OCI-LY7 (cell line): ENCODE results near the gene GPR15. TPM values are rescaled to one million over a fixed set of nuclear protein-coding genes. Genes with fewer than 3 reads are reported as not detected.

ENCODE experiments used
- BruUV-seq: library from RNA; stranded (reverse); fragments of 400-500 nt; replicated peaks from 2 replicates; lab custom pipeline; 2021; lab: Mats Ljungman, UMichigan
- CTCF ChIA-PET: fragments of 300-600 bp; sonication (Branson Sonifier 250); formaldehyde crosslinking; loops from one replicate; lab custom pipeline; 2022; ENCODE audit warnings: antibody characterized with exemption; ENCODE audit not compliant: unreplicated experiment; lab: Charles Lee
- POLR2A ChIA-PET: fragments of 300-600 bp; sonication (Branson Sonifier 250); formaldehyde crosslinking; loops from one replicate; lab custom pipeline; 2022; ENCODE audit warnings: antibody characterized with exemption; lab: Charles Lee
- DNase-seq: peaks from one replicate; pipeline ENCODE4 v3.0.0-alpha.2; 2015; ENCODE audit warnings: low spot score
- H2AFZ ChIP-seq: fragments of 200-600 bp; sonication (generic), shearing (Covaris generic); 2 replicates; pipeline ENCODE4 v1.6.1; 2014; ENCODE audit warnings: mild to moderate bottlenecking, antibody characterized with exemption, low read length, moderate library complexity
- H3K27ac ChIP-seq: fragments of 200-600 bp; sonication (generic); 2 replicates; pipeline ENCODE4 v1.5.1; 2014; ENCODE audit warnings: mixed run types, low read depth, mild to moderate bottlenecking, moderate library complexity, low read length, inconsistent platforms; ENCODE audit not compliant: poor library complexity, severe bottlenecking
- H3K36me3 ChIP-seq: fragments of 200-600 bp; sonication (generic); 2 replicates; pipeline ENCODE4 v1.6.1; 2014; ENCODE audit warnings: mild to moderate bottlenecking, antibody characterized with exemption, low read length, moderate library complexity, mixed read lengths; ENCODE audit not compliant: insufficient read depth
- H3K4me1 ChIP-seq: fragments of 200-600 bp; sonication (generic); 2 replicates; pipeline ENCODE4 v1.5.1; 2014; ENCODE audit warnings: mild to moderate bottlenecking, low read length; ENCODE audit not compliant: insufficient read depth, poor library complexity, severe bottlenecking
- H3K4me2 ChIP-seq: fragments of 200-600 bp; sonication (generic); 2 replicates; pipeline ENCODE4 v1.6.1; 2014; ENCODE audit warnings: mild to moderate bottlenecking, low read length
- H3K4me3 ChIP-seq: fragments of 200-600 bp; sonication (generic); 2 replicates; pipeline ENCODE4 v1.5.1; 2014; ENCODE audit warnings: mild to moderate bottlenecking, low read depth, low read length; ENCODE audit not compliant: poor library complexity, severe bottlenecking
- H3K79me2 ChIP-seq: fragments of 200-600 bp; sonication (generic); 2 replicates; pipeline ENCODE4 v1.6.1; 2016; ENCODE audit warnings: low read depth, mild to moderate bottlenecking, low read length, moderate library complexity, mixed read lengths; ENCODE audit not compliant: insufficient read depth
- H3K9me2 ChIP-seq: fragments of 200-600 bp; sonication (generic); 2 replicates; pipeline ENCODE4 v1.6.1; 2016; ENCODE audit warnings: mild to moderate bottlenecking, low read length, mixed read lengths; ENCODE audit not compliant: insufficient read depth
- H3K9me3 ChIP-seq: fragments of 200-600 bp; sonication (generic); 2 replicates; pipeline ENCODE4 v1.6.1; 2014; ENCODE audit warnings: mild to moderate bottlenecking, mixed run types, low read length, mixed read lengths
- H4K20me1 ChIP-seq: fragments of 200-600 bp; sonication (generic); 2 replicates; pipeline ENCODE4 v1.6.1; 2014; ENCODE audit warnings: mild to moderate bottlenecking, antibody characterized with exemption, low read length, moderate library complexity, mixed read lengths; ENCODE audit not compliant: insufficient read depth
- EZH2phosphoT487 ChIP-seq: fragments of 200-600 bp; sonication (generic); IDR thresholded peaks from 2 replicates; pipeline ENCODE4 v1.6.1; 2018; ENCODE audit warnings: low read depth, borderline replicate concordance, mild to moderate bottlenecking, mixed run types, antibody characterized with exemption, low read length, moderate library complexity, mixed read lengths
- intact Hi-C: fragments of 100-400 bp; cut with micrococcal nuclease; formaldehyde crosslinking; loops from one replicate; pipeline ENCODE4 v1.10.0; 2022; ENCODE audit not compliant: unreplicated experiment
- total RNA-seq, 2 experiments: library from RNA; depleted of rRNA in 1 of 2; stranded (reverse); fragments of >200 nt in 1 of 2; shearing (Covaris generic) in 1 of 2; gene quantifications; 2 replicates each; pipeline ENCODE4 v1.2.3, GENCODE V29; 2014 to 2022
- TF ChIP-seq, protein P1 (sequence below): fragments of 200-600 bp; sonication (generic); conservative IDR thresholded peaks from 2 replicates; pipeline ENCODE4 v1.5.1; 2014; ENCODE audit warnings: mild to moderate bottlenecking, antibody characterized with exemption, low read length, moderate library complexity, mixed read lengths

The GPR15 gene
- total RNA-seq, 2 experiments from 2014 or later: 29.8 to 32.0 TPM

GRCh38 chr3:98513736-98514135 lies 18.0 kb upstream of the GPR15 start:
- DNase-seq: no peak
- H3K4me1 ChIP-seq: no peaks in the 10 kb centered on the region
- no peaks in the 10 kb centered on the region for H3K9me2 ChIP-seq
- no peaks in the 10 kb centered on the region; the same call in 1 of the 2 replicates for H4K20me1 ChIP-seq
- no peak overlapping the region for H3K4me2 ChIP-seq
- peaks cover 67% of the 10 kb centered on the region for H3K36me3 ChIP-seq
- no peaks in the 10 kb centered on the region for H3K9me3 ChIP-seq
- H3K79me2 ChIP-seq: peaks cover 6% of the 10 kb centered on the region; the same call in 1 of the 2 replicates
- POLR2A ChIA-PET: interaction anchor here (0.7 to 1.0 kb wide), 2 partner anchors 12 to 301 kb away, joined by 3 read pairs; no protein-coding TSS in a partner anchor
- no peak overlapping the region for H3K27ac ChIP-seq
- CTCF ChIA-PET: no interaction called here
- TF ChIP-seq, protein P1, sequence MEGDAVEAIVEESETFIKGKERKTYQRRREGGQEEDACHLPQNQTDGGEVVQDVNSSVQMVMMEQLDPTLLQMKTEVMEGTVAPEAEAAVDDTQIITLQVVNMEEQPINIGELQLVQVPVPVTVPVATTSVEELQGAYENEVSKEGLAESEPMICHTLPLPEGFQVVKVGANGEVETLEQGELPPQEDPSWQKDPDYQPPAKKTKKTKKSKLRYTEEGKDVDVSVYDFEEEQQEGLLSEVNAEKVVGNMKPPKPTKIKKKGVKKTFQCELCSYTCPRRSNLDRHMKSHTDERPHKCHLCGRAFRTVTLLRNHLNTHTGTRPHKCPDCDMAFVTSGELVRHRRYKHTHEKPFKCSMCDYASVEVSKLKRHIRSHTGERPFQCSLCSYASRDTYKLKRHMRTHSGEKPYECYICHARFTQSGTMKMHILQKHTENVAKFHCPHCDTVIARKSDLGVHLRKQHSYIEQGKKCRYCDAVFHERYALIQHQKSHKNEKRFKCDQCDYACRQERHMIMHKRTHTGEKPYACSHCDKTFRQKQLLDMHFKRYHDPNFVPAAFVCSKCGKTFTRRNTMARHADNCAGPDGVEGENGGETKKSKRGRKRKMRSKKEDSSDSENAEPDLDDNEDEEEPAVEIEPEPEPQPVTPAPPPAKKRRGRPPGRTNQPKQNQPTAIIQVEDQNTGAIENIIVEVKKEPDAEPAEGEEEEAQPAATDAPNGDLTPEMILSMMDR: no peak
- TF ChIP-seq EZH2phosphoT487: no peak
- intact Hi-C loops: no loop called here
- no peak overlapping the region for H3K4me3 ChIP-seq
- no TSS peak for BruUV-seq
- no peak overlapping the region for H2AFZ ChIP-seq

GRCh38 chr3:98514948-98515347 lies 16.8 kb upstream of the GPR15 start:
- no peak overlapping the region for H2AFZ ChIP-seq
- BruUV-seq: no TSS peak
- TF ChIP-seq EZH2phosphoT487: no peak
- TF ChIP-seq, protein P1: no peak
- no peak for DNase-seq
- ChIA-PET POLR2A (no interaction called here), CTCF (no interaction called here)
- H3K9me3 ChIP-seq: no peaks in the 10 kb centered on the region
- intact Hi-C loops: no loop called here
- no peak overlapping the region for H3K27ac ChIP-seq
- H4K20me1 ChIP-seq: no peaks in the 10 kb centered on the region; the same call in 1 of the 2 replicates
- H3K4me3 ChIP-seq: no peak overlapping the region
- no peaks in the 10 kb centered on the region for H3K9me2 ChIP-seq
- no peaks in the 10 kb centered on the region for H3K4me1 ChIP-seq
- H3K4me2 ChIP-seq: no peak overlapping the region
- peaks cover 18% of the 10 kb centered on the region; the same call in 1 of the 2 replicates for H3K79me2 ChIP-seq
- peaks cover 79% of the 10 kb centered on the region for H3K36me3 ChIP-seq

- Histone ChIP-seq H3K79me2 (peaks cover 44% of the 10 kb centered on the region), H3K9me3 (no peaks in the 10 kb centered on the region), H3K9me2 (no peaks in the 10 kb centered on the region), H2AFZ (no peak overlapping the region), H3K4me1 (peaks cover 19% of the 10 kb centered on the region), H3K27ac (no peak overlapping the region), H3K4me3 (no peak overlapping the region), H3K36me3 (peaks cover 74% of the 10 kb centered on the region), H3K4me2 (no peak overlapping the region), H4K20me1 (peaks cover 14% of the 10 kb centered on the region; the same call in 1 of the 2 replicates)
- DNase-seq: no peak
- TF ChIP-seq, protein P1: no peak
- no peak for TF ChIP-seq EZH2phosphoT487
- intact Hi-C loops: no loop called here
- BruUV-seq: no TSS peak
- POLR2A ChIA-PET: interaction anchor here (0.9 kb wide), 1 partner anchor 47 kb away, joined by 3 read pairs; no protein-coding TSS in a partner anchor
- CTCF ChIA-PET: no interaction called here
Observed at GRCh38 chr3:98518816-98519215, 13.0 kb upstream of the GPR15 start.
